NB4 (cell line): ENCODE results near the gene TAC4.

ENCODE experiments used
- POLR2A ChIP-seq: IDR thresholded peaks from 2 replicates; pipeline ENCODE4 v1.6.1; 2011; ENCODE audit warnings: mild to moderate bottlenecking; ENCODE audit not compliant: insufficient read length; ENCODE audit errors: extremely low read depth
- TF ChIP-seq, protein P1 (sequence below): IDR thresholded peaks from one replicate; pipeline ENCODE4 v1.5.1; 2012; ENCODE audit warnings: low read depth, low read length
- TF ChIP-seq, protein P2 (sequence below): IDR thresholded peaks from 2 replicates; pipeline ENCODE4 v1.6.1; 2011; ENCODE audit warnings: low read depth, low read length

DNA sequence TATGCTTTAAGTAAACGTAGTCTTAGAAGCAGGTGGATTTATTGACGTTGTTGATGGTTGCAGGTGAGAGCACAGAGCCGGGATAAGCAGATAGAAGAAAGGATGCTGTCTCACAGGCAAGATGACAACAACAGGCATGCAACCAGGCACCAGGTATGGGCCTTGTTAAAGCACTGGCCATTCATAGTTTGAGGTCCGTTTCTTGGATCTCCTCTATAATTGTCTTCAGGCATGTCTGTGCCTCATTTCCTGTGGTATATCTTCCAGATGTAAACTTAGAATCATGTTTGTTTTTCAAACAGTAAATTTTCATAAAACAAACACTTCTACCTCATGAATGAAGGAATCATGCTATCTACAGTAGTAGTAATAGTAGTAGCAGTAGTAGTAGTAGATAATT, 38.8 kb downstream of the TAC4 start:
- TF ChIP-seq, protein P1, sequence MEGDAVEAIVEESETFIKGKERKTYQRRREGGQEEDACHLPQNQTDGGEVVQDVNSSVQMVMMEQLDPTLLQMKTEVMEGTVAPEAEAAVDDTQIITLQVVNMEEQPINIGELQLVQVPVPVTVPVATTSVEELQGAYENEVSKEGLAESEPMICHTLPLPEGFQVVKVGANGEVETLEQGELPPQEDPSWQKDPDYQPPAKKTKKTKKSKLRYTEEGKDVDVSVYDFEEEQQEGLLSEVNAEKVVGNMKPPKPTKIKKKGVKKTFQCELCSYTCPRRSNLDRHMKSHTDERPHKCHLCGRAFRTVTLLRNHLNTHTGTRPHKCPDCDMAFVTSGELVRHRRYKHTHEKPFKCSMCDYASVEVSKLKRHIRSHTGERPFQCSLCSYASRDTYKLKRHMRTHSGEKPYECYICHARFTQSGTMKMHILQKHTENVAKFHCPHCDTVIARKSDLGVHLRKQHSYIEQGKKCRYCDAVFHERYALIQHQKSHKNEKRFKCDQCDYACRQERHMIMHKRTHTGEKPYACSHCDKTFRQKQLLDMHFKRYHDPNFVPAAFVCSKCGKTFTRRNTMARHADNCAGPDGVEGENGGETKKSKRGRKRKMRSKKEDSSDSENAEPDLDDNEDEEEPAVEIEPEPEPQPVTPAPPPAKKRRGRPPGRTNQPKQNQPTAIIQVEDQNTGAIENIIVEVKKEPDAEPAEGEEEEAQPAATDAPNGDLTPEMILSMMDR: no peak
- no peak for TF ChIP-seq POLR2A
- TF ChIP-seq, protein P2, sequence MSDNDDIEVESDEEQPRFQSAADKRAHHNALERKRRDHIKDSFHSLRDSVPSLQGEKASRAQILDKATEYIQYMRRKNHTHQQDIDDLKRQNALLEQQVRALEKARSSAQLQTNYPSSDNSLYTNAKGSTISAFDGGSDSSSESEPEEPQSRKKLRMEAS: no peak
